Urinary bladder (tissue), 4 donors: ENCODE measurements around the gene NKX2-2. TPM values are rescaled to one million over a fixed set of nuclear protein-coding genes. Genes with fewer than 3 reads are reported as not detected.
A peak's percentile ranks its signal among the peaks of the same experiment; 100 is the strongest.

Experiments used
- DNase-seq: peaks from one replicate; pipeline ENCODE4 v3.0.0-alpha.2; 2015; ENCODE audit errors: extremely low spot score
- H3K27ac ChIP-seq: one replicate; pipeline ENCODE4 v1.5.1; 2013; ENCODE audit warnings: low read depth, mild to moderate bottlenecking, moderate library complexity
- H3K36me3 ChIP-seq: one replicate; pipeline ENCODE4 v1.6.1; 2013; ENCODE audit warnings: mild to moderate bottlenecking, moderate library complexity; ENCODE audit not compliant: insufficient read depth
- H3K4me1 ChIP-seq: one replicate; pipeline ENCODE4 v1.6.1; 2013; ENCODE audit warnings: mild to moderate bottlenecking, moderate library complexity; ENCODE audit not compliant: insufficient read depth
- H3K4me3 ChIP-seq: one replicate; pipeline ENCODE4 v1.5.1; 2013; ENCODE audit warnings: low read depth, low read length
- WGBS: extraction: QIAGEN DNeasy Blood & Tissue Kit; methylation state at CpG from one replicate; pipeline ENCODE4 v1.1.7; 2013; 5-methylcytosine and 5-hydroxymethylcytosine counted together
- polyA plus RNA-seq: library from polyadenylated mRNA; stranded (reverse); fragments of 200-250 nt; gene quantifications from one replicate; pipeline ENCODE4 v1.2.3, GENCODE V29; 2013
- total RNA-seq: library from RNA; depleted of rRNA; stranded (reverse); fragments of >200 nt; gene quantifications from one replicate; pipeline ENCODE4 v1.2.3, GENCODE V29; 2014
- donor health status: healthy with polysubstance abuse.
- donor health status: healthy.

Gene NKX2-2
- total and polyA plus RNA-seq, 2 donors = not detected

DNA sequence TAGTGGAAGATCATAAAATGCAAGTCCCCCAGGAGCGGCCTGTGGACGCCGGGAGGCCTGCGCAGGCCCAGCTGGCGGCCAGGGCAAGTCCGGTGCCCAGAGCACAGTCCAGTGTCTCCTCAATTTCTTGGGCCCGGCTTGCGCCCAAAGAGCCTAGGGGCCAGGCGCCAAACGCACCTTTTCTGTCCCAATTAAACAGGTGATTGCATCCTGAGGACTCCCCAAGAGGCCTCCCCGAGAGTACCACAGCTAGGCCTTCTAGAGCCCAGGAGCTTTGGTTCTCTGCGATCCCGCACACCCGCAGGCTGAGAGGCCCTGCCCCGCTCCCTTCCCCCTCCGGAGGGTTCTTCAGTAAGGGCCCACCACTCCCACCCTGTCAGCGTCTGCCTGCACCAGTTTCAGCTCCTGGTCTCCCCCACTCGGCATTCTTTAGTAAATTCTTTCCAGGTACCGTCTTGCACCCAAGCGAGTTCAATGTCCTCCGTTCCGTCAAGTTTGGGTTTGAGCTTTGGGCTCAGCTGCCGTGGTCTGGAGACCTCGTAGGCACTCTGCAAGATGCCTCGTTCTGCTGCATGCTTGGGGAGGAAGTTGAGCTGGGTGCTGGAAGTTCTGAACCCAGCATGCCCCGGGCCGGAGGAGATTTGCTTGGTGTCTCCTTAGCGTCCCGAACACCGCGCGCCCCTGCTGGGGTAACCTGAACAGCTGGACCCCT is 3.9 kb upstream of the NKX2-2 start:
- DNase-seq = no peak
- 2% methylated on average over 32 of the region's 32 CpGs for WGBS
- no peak overlapping the region for H3K4me3 ChIP-seq
- H3K27ac ChIP-seq = no peak overlapping the region
- H3K36me3 ChIP-seq = no peaks in the 10 kb centered on the region
- peaks cover 11% of the 10 kb centered on the region for H3K4me1 ChIP-seq

DNA sequence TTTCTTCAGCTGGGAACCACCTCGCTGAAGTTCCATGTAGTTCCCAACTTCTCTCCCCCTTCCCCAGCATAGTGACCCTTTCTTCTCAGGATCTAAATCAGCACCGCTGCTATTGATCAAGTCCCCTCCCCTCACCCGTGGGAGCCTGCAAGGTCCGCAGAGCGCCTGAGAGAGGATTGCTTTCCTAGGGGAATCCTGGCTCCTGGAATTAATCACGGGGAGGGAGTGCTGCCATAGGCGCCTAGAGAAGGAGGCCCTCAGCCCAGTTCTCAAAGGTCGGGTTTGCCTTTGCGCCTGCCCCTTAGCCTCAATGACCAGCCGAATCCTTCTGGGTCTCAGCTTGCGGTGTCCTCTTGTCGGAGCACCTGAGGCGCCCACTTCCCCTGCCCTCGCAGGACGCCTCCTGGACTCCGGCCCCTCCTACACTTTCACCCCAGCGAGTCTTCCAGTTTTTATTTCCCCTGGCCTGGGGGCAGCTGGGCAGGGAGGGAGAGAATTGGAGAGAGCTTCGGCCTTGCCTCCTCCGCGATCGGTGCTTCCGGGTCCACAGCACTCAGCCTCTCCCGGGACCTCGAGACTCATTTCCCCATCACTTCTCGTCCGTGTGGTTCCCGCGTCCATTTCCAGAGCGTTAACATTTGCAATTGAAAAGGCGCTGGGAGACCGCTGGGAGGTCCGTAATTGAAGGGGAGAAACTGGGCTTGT is 3.1 kb upstream of the NKX2-2 start:
- H3K36me3 ChIP-seq = no peaks in the 10 kb centered on the region
- no peak overlapping the region for H3K4me3 ChIP-seq
- no peak overlapping the region for H3K27ac ChIP-seq
- DNase-seq = no peak
- H3K4me1 ChIP-seq = peaks cover 7% of the 10 kb centered on the region
- WGBS = 2% methylated on average over 32 of the region's 32 CpGs

DNA sequence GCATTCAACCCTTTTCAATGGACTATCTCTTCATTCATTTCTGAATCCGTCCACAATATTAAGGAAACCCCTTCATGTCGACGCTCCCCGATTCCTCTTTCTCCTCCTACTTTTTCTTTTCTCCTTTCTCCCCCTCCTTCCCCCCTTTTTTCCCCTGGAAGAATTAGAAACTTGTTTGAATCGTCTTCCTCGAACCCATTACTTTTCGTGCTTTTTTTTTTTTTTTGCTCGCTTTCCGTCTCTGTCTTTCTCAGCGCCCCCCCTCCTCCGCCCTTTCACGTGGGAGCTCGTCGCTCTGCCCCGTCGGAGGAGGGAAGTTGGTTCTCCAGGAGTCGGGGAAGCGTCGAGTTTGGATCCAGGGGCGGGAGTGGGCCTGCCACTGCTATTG is 2.3 kb upstream of the NKX2-2 start:
- 2% methylated on average over 20 of the region's 20 CpGs for WGBS
- Histone ChIP-seq H3K4me3 (no peak overlapping the region), H3K27ac (no peak overlapping the region), H3K4me1 (peaks cover 6% of the 10 kb centered on the region), H3K36me3 (no peaks in the 10 kb centered on the region)
- DNase-seq = no peak

DNA sequence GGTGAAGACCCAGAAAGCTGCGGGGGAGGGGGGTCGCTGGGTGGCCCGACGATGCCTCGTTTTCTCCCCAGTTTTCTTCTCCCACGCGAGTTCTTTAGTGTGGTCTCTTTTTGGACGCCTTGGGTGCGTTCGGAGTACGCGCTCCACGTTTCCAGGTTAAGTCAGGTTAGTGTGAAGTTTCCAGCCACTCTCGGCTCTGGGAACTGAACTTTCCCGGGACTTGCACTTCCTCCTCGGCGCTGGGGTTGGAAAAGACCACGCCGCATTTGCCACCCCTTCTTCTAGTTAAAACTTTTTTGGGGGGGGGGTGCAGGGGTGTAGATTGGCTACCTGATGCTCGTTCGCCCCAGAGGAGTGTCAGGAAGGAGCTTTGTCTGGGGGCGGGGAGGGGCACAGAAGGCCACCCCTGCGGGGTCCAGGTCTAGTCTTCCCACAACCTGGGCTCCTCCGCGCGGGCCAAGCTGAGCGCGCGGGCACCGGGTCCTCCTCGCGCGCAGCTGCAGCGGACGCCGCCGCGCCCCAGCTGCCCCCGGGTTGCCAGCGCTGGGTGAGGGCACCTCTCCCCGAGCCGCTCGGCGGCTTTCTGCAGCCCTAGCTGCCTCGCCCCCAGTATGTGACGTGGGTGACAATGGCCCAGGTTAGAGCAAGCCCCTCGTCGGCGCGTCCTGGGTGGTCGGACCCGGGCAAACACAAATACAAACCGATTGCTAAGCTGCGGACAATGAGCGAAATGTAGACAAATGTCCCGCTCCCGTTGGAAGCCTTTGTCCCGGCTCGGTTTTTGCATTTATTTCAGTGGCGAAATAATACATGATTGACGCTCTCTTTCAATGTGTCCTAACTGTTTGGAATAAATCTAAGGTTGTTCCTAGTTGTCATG is 1.7 kb upstream of the NKX2-2 start:
- Histone ChIP-seq H3K4me1 (peaks cover 6% of the 10 kb centered on the region), H3K27ac (no peak overlapping the region), H3K4me3 (no peak overlapping the region), H3K36me3 (no peaks in the 10 kb centered on the region)
- no peak for DNase-seq
- 1% methylated on average over 61 of the region's 61 CpGs for WGBS

DNA sequence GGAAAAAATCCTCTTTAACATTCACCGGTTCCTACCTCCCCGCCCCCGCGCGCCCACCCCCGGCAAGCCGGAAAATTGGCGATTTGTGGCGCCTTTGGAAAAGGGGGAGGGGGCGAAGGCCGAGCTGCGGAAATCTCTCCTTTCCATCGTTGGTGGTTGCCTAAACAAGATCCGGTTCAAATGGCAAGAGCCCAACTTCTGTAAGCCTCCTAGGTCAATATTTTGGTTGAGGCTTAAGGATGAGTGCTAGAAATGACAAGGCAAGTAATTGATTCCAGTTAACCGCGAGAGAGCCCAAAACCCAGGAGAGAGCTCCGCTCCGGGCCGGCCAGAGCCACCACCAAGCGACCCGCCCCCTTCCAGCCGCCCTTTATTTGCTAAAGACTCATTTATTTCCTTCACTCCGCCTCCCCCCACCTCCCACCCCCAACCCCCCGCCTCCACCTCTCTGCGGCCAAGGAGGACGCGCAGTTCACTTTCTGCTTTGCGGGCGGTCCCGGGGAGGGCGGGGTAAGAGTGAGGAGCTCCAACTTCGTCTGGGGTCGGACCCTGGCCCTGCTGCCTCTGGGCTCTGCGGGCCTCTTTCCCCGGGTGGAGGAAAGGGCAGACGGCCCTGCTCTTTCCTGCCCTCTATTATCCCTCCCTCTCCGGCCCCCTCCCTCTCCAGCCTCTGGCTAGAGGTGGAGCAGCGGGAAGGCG is 838 bp upstream of the NKX2-2 start:
- H3K4me1 ChIP-seq = peaks cover 6% of the 10 kb centered on the region
- H3K4me3 ChIP-seq = peak overlapping the region; percentile 35
- H3K27ac ChIP-seq = no peak overlapping the region
- 2% methylated on average over 39 of the region's 39 CpGs for WGBS
- H3K36me3 ChIP-seq = no peaks in the 10 kb centered on the region
- DNase-seq = no peak

DNA sequence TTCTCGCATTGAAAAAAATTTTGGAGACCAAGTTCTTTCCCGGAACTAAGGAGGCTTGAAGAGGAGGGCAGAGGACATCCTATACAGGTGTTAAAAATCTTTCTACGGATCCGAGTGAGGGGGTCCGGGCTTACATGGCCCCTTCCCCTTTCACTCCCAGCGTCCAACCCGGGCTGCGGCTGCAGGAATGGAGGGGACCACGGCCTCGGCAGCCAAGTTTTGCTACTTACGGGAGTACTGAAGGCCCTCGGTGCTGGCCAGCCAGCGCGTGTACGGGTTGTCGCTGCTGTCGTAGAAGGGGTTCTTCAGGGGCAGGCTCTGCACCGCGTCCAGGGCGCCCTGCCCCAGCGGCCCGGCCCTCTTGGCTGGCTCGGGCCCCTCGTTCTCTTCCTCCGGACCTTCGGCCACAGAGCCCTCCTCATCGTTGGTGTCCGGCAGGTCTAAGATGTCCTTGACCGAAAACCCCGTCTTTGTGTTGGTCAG is 642 bp downstream of the NKX2-2 start:
- Histone ChIP-seq H3K36me3 (no peaks in the 10 kb centered on the region), H3K4me1 (peaks cover 6% of the 10 kb centered on the region), H3K27ac (no peak overlapping the region), H3K4me3 (no peak overlapping the region)
- WGBS = 2% methylated on average over 30 of the region's 30 CpGs
- no peak for DNase-seq

DNA sequence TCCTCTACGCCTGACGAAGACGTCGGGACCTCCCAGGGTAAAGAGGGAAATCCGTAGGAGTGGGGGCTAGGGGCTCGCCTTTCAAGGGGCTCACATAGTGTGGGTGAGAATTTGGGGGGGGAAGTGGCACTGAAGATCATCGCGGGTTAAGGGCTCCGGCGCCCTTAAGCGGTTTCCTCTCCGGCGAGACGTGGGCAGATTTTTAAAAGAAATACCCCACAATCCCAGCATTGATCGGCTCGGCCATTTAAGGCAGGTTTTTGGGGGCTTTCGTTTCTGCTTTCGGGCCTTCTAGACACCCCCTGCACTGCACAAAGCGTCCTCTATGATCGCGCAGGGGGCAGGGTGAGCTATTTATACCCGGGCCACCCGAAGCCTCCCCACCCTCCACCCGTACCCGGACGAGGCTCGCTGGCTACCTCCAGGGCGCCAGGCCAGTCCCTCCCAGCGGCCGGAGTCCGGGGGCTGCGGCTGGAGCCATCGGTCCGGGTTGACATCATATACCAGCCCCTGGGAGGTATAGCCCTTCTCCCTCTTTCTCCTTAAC is 1.2 kb downstream of the NKX2-2 start:
- no peak for DNase-seq
- peaks cover 6% of the 10 kb centered on the region for H3K4me1 ChIP-seq
- peak overlapping the region; percentile 5 for H3K4me3 ChIP-seq
- no peaks in the 10 kb centered on the region for H3K36me3 ChIP-seq
- H3K27ac ChIP-seq = no peak overlapping the region
- WGBS = under 1% methylated on average over 34 of the region's 34 CpGs

DNA sequence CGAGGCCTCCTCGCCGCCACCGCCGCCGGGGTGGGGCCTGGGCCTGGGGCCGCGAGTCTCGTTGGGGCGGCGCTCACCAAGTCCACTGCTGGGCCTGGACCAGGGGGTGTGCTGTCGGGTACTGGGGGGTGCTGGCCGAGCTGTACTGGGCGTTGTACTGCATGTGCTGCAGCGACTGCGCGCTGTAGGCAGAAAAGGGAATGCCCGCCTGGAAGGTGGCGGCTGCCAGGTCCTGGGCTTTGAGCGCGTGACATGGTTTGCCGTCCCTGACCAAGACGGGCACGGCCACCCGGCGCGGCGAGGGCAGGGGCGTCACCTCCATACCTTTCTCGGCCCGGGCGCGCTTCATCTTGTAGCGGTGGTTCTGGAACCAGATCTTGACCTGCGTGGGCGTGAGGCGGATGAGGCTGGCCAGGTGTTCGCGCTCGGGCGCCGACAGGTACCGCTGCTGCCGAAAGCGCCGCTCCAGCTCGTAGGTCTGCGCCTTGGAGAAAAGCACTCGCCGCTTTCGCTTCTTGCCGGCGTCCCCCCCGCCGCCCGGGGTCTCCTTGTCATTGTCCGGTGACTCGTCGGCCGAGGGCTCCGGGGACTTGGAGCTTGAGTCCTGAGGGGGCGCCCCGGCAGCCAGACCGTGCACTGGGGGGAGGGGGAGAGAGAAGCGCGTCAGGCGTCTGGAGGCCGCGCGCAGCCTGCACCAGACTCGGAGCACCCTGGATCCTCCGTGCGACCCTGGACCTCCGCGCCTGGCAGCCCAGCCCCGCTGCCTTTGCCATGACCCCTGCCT is 1.8 kb downstream of the NKX2-2 start:
- peaks cover 6% of the 10 kb centered on the region for H3K4me1 ChIP-seq
- WGBS = 4% methylated on average over 76 of the region's 76 CpGs
- no peak for DNase-seq
- H3K36me3 ChIP-seq = no peaks in the 10 kb centered on the region
- H3K4me3 ChIP-seq = peak overlapping the region; percentile 5
- no peak overlapping the region for H3K27ac ChIP-seq

DNA sequence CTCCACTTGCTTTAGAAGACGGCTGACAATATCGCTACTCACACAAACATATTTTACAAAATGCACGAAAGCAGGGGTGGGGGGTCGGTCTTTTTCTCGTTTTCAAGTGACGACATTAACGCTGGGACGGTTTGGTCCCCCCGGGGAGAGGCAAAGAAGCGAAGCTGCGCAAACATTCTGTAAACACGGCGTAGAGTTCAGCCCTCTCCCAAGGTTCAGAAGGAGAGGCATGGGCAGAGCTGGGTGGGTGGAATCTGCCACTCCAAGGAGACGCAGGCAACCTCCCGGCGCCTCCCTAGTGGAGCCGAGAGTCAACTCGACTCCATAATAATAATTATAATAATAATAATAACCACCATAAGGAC is 2.4 kb downstream of the NKX2-2 start:
- no peaks in the 10 kb centered on the region for H3K36me3 ChIP-seq
- H3K4me3 ChIP-seq = no peak overlapping the region
- peaks cover 6% of the 10 kb centered on the region for H3K4me1 ChIP-seq
- H3K27ac ChIP-seq = no peak overlapping the region
- DNase-seq = no peak
- 35% methylated on average over 18 of the region's 18 CpGs for WGBS

DNA sequence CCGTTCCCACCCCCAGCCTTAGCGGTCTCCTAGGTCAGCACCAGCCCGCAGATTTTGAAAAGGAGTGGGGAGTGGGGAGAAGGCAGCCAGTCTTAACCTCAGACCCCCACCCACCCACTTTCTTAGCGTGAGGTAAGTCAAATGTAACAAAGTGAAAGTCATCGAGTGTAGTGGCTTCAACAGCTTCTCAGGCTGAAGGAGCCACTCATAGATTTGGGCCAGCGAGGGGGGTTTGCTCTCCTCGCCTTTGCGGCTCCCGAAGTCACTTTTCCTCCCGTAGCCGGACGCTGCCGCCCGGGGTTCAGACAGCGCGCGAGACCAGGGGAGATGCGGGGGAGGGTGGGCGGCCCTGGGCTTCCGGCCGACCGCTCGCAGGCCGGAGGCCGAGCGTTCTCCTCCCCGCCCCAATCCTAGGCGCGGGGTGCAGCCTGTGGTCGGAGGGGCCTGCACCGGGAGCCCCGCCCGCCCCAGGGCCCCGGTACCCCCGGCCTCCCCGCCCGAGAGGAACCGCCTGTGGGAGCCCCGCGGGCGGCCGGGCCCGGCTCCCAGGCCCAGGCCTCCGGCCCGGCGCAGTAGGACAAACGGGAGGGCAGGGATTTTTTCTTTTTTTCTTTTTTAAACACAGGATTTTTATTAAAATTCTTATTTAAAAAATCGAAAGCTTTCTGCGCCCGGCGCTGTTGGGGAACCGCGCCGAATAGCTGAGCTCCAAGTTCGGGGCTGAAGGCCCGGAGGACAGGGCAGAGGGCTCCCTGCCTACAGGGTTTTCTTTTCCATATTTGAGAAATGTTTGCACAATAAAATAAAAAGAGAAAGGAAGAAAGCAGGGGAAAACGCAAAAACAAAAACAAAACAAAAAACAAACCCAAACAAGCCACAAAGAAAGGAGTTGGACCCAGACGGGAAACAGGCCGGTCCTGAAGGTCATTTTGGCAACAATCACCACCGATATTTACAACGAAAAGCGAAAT is 3.2 kb downstream of the NKX2-2 start:
- 15% methylated on average over 62 of the region's 62 CpGs for WGBS
- Histone ChIP-seq H3K36me3 (no peaks in the 10 kb centered on the region), H3K27ac (no peak overlapping the region), H3K4me1 (peaks cover 7% of the 10 kb centered on the region), H3K4me3 (peak overlapping the region; percentile 16)
- DNase-seq = no peak

DNA sequence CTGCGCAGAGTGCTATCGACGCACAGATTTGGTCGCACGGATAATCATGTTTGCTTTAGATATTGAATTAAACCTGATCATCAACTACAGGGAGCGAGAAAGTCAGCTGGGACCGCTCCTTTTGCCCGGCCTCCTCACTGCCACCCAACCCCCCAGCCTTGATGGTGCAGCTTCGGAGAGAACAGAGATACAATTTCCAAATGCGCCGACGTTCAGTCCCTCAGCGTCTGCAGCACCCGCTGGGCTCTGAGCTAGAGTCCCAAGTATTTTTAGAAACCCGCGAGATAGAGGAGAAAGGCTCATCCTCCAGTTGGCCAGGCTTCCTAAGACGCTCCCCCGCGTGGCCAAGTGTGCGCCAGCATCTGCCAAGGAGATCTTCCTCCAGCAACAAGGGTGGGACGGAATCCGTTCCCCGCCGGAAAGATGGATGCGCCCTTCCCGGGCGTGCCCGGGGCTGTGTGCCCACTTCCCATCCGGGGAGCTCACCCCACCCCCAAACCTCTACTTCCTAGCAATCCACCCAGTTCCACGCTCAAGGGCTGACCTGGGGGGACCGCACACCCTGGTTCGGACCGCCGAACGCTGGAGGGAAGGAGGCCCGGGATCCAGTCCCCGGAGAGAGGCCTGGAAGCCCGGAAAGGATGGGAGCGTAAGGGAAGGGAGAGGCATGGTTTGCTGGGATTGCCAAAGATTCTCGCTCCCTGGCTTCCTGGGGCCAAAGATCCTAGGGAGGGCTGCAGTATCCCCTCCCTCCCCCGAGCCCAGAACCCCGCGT is 4.1 kb downstream of the NKX2-2 start:
- Histone ChIP-seq H3K36me3 (no peaks in the 10 kb centered on the region), H3K27ac (no peak overlapping the region), H3K4me1 (peaks cover 6% of the 10 kb centered on the region), H3K4me3 (peak overlapping the region; percentile 16)
- 1% methylated on average over 43 of the region's 43 CpGs for WGBS
- no peak for DNase-seq
